ENCODE measurements around the gene MTARC1. TPM values are rescaled to one million over a fixed set of nuclear protein-coding genes. Genes with fewer than 3 reads are reported as not detected.

Gene MTARC1
- total RNA-seq, 1 experiment from 2014 or later: 0.74 TPM

GRCh38 chr1:220825819-220826551 is 39.3 kb downstream of the MTARC1 start:
- Histone ChIP-seq H3K27me3 (ENCODE audit: control insufficient read depth, insufficient read depth, low read length) (peaks cover 4% of the 10 kb centered on the region; the same call in 1 of the 2 replicates), H3K27ac (ENCODE audit: low read length) (no peak overlapping the region), H3K4me3 (ENCODE audit: low read depth in 2 of 2, low read length in 2 of 2) (no peak overlapping the region), H3K9me3 (ENCODE audit: control insufficient read depth, insufficient read depth, low read depth, low read length) (no peaks in the 10 kb centered on the region), H3K36me3 (ENCODE audit: control insufficient read depth, insufficient read depth, low read length) (no peaks in the 10 kb centered on the region), H3K4me1 (ENCODE audit: control insufficient read depth, insufficient read depth, low read length) (no peaks in the 10 kb centered on the region)
- CTCF ChIA-PET: no interaction called here
- TF ChIP-seq SIN3A (IDR thresholded peaks at IDR 0.05; ENCODE audit: borderline replicate concordance, insufficient read depth, low read depth, low read length) (no peak), POLR2AphosphoS5 (IDR thresholded peaks at IDR 0.05; ENCODE audit: low read depth, low read length) (no peak), TCF7L2 (IDR thresholded peaks at IDR 0.05; ENCODE audit: low read depth, low read length) (no peak), CTCF (IDR thresholded peaks at IDR 0.05) (no peak), REST (IDR thresholded peaks at IDR 0.05; ENCODE audit: insufficient read depth in 1 of 2, low read depth in 2 of 2, low read length in 1 of 2) (no peak)
- in situ Hi-C loops (cut with HindIII; ENCODE audit: low pct_unique_long_range_greater_than_20kb, low sequenced_read_pairs): no loop called here
- ATAC-seq (no peak), DNase-seq (ENCODE audit: low read depth, low spot score) (no peak)
- POLR2A ChIA-PET: no interaction called here
- no TSS peak for BruUV-seq (replicated peaks)
- intact Hi-C loops (cut with micrococcal nuclease; ENCODE audit: unreplicated experiment): no loop called here

- H3K27ac ChIP-seq (ENCODE audit: low read length): no peak overlapping the region
- no peak for DNase-seq (ENCODE audit: low read depth, low spot score)
- no TSS peak for BruUV-seq (replicated peaks)
- no peaks in the 10 kb centered on the region for H3K9me3 ChIP-seq (ENCODE audit: control insufficient read depth, insufficient read depth, low read depth, low read length)
- intact Hi-C loops (cut with micrococcal nuclease; ENCODE audit: unreplicated experiment) (no loop called here), in situ Hi-C loops (cut with HindIII; ENCODE audit: low pct_unique_long_range_greater_than_20kb, low sequenced_read_pairs) (no loop called here)
- no peak for ATAC-seq
- no peak overlapping the region for H3K4me3 ChIP-seq (ENCODE audit: low read depth in 2 of 2, low read length in 2 of 2)
- H3K4me1 ChIP-seq (ENCODE audit: control insufficient read depth, insufficient read depth, low read length): no peaks in the 10 kb centered on the region
- ChIA-PET POLR2A (no interaction called here), CTCF (no interaction called here)
- peaks cover 4% of the 10 kb centered on the region; the same call in 1 of the 2 replicates for H3K27me3 ChIP-seq (ENCODE audit: control insufficient read depth, insufficient read depth, low read length)
- no peaks in the 10 kb centered on the region for H3K36me3 ChIP-seq (ENCODE audit: control insufficient read depth, insufficient read depth, low read length)
- no peak for TF ChIP-seq CTCF (IDR thresholded peaks at IDR 0.05)
- TF ChIP-seq SIN3A (IDR thresholded peaks at IDR 0.05; ENCODE audit: borderline replicate concordance, insufficient read depth, low read depth, low read length): no peak
- no peak for TF ChIP-seq TCF7L2 (IDR thresholded peaks at IDR 0.05; ENCODE audit: low read depth, low read length)
Measured at GRCh38 chr1:220826729-220827128, 40.0 kb downstream of the MTARC1 start.

Data from Panc1 (cell line).